Kidney capillary endothelial cell (primary cell): ENCODE data around the gene SLC17A2.

Source experiments
- DNase-seq: peaks from one replicate; pipeline ENCODE4 v3.0.0-alpha.2; 2018; ENCODE audit warnings: low spot score

The SLC17A2 gene

DNA sequence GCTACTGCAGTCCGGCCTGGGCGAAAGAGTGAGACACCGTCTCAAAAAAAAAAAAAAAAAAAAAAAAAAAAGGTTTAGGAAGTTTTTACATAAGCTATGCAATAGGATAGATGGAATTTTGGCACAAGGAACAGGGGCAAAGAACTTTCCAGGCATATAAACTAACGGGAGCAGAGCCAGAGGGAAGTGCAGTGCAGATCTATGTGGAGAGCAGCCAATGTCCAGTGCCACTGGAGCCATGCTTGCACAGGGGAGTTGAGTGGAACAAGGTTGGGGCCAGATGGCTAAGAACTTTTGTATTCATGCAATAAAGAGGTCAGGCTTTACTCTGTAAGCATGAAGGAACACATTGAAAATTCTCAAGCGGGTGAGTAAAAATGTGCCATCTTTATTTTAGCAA lies 10.8 kb downstream of the SLC17A2 start:
- no peak for DNase-seq

- no peak for DNase-seq
These were observed 12.3 kb downstream of the SLC17A2 start for GRCh38 chr6:25918083-25918683.

DNA sequence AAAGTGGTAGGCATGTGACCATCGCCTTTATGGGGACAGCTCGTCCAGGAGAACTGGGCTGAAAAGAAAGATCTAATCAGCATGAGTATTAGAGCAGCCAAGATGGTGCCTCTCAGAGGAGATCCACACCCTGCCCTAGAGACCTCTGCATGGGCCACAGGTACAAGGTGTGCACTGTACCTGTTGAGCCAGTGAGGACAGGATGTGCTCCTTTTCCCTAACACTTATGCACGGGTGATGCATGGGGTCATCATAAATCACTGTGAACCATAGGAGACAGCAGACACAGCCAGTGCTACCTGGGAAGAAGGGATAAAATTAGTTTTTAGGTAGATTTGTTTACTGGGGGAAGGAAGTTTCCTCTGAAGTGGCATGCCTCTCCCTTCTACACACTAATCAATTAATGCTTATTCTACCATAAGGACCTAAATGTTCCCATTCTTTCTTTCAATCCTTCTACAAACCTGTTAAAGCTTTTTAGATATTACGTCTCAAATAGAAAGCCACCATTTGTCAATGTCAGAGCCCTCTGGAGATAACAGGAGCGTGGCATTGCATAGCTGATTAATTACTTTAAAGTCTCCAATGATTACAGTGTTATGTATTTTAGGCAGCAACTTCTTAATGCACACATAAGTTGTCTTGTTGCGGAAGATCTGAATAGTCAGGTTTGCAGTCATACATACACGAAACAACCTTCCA lies 13.6 kb downstream of the SLC17A2 start:
- DNase-seq, result no peak

DNA sequence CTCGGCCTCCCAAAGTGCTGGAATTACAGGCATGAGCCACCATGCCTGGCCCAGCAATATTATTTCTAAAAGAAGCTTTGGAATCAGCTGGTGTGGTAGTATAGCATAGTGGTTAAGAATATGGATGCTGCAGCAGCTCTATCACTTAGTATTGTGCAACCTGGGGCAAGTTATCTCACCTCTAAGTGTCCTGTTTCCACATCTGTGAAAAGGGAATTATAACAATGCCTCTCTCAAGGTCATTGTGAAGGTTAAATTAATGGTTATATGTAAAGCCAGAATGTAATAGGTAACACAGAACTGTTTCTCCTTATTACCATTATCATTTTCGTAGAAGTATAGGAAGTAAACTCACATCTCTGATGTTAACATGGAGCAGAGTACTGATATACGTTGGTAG lies 14.2 kb downstream of the SLC17A2 start:
- DNase-seq, result no peak

- no peak for DNase-seq
These were observed 16.8 kb downstream of the SLC17A2 start for GRCh38 chr6:25913741-25914140.

GRCh38 chr6:25911351-25911750 lies 19.1 kb downstream of the SLC17A2 start:
- DNase-seq, result no peak

DNA sequence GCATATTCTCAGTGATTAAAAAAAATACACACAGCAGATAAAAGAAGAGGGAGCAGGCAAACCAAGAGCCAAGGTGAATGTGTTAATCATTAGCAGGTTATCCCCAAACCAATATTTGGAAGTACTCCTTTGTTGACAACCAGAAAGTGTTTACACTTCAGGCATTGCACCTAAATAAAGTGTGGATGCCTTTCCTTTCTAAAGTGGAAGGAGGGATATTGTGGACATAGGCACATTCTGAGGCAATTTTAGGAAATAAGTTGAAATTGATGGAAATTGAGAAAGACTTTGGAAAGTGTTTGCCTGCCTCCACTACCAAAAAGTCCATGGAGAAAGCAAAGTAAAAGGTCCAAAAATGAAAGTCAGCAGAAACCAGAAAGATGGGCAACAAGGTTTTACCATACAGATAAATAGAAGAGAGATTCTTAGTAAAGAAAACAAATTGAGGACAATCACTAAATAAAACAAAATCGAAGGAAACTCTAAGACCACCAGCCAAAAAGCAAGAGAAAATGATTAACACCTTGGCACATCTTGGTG lies 22.9 kb downstream of the SLC17A2 start:
- DNase-seq, result no peak

DNA sequence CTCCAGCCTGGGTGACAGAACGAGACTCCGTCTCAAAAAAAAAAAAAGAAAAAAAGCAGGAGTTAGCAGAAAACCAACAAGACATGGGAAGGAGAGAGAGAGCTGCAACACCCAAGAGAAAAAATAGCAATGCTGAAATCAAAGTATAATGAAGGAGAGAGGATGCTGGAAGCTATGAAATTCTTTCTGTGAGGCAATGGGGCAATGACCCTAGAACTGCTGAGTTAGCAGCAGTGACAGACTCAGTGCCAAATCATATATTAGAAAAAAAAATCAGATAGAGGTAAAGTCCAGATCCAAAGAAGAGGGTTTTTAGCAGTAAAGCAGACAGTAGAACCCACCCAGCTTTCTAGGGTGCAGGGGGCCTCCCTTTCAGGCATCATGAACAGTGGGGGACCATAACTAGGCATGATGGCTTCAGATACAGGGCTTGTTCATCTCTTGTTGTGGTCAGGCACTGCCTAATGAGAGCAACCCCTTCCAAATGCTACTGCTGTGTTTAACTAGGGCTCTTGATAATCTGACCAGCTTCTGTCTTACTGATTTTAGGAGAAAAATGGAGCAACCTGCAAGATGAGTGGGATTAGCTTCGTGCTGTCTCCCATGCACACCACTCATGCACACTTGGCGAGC lies 26.9 kb downstream of the SLC17A2 start:
- no peak for DNase-seq

- no peak for DNase-seq
These were observed 28.4 kb downstream of the SLC17A2 start for GRCh38 chr6:25902071-25902470.

DNA sequence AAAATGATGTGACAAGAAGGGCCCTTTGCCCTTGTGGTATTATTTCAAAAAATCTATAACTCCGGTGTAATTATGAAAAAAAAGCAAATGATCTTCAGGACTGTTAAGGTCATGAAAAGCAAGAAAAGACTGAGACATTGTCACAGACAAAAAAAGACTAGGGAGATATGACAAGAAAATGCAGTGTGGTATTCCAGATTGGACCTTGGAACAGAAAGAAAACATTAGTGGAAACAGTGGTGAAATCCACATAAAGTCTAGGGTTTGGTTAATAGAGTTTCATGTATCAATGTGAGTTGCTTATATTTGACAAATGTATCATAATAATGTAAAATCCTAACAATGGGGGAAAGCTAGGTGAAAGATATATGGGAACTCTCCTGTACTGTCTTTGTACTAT lies 29.6 kb downstream of the SLC17A2 start:
- DNase-seq, result no peak

DNA sequence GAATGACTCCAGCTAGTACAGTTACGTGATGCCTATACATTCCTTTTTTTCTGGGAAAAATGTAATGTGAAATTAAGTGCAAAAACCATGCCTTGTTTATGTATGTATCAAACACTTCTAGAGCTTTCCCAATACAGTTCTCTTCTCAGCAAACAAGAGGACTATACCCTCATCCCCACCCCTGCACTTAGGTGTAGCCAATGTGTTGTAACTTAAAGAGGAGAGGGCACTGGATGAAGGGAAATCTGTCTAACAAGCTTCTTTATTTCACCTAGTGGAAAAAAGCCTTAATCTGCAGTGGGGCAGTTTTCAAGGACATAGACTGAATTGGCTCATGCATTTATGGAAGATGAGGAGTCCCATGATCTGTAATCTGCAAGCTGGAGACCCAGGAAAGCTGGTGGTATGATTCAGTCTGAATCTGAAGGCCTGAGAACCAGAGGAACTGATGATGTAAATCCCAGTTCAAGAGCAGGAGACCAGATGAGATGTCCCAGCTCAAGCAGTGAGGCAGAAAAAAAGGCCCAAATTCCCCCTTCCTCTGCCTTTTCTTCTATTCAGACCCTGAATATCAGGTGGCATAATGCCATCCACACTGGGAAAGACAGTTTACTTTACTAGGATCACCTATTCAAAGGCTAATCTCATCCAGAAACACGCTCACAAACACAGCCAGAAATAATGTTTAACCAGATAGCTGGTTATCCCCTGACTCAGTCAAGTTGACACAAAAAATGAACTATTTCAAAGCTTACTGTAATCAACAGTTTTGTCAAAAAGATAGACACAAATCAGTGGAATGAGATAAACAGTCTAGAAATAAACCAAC lies 30.7 kb downstream of the SLC17A2 start:
- DNase-seq, result no peak

- DNase-seq, result no peak
These were observed 31.4 kb downstream of the SLC17A2 start for GRCh38 chr6:25899123-25899522.

GRCh38 chr6:25898289-25898977 lies 32.1 kb downstream of the SLC17A2 start:
- no peak for DNase-seq

DNA sequence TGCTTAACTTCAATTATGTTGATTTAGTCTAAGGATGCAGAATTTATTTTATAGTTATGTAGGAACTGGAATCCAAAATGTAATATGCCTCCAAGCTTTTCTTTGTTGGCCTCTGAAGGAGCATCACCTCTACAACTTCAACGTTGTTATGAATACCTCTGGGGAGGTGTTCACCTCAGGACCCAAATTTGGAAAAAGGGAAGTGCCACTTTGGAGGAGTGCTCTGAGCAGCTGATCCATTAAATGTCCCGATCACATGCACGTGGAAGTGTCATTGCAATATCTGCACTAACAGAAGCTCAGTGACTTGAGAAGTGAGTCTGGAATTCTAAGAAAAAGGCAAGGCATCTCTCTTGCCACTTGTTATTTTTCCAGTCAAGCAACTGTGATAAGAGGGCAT lies 34.2 kb downstream of the SLC17A2 start:
- DNase-seq, result no peak

DNA sequence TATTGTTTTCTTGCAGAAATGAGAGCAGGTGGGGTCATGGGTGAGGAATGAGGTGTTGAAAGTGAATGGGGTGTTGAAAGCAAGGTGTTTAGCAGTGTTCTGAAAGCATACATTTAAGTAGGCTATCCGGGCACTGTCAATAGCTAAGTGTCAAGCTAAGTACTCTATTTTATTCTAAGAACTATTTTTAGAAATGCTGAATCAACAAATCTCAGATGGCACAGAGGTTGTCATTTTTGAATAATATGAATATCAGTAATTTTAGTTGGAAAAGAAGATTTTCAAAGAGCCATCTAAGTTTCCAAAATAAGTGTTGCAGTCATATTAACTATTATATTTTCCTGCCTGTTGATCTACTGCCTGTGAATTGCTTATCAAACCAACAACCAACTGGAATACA lies 34.7 kb downstream of the SLC17A2 start:
- DNase-seq, result no peak

- no peak for DNase-seq
These were observed 36.7 kb downstream of the SLC17A2 start for GRCh38 chr6:25893778-25894177.

GRCh38 chr6:25892877-25893276 lies 37.6 kb downstream of the SLC17A2 start:
- no peak for DNase-seq

DNA sequence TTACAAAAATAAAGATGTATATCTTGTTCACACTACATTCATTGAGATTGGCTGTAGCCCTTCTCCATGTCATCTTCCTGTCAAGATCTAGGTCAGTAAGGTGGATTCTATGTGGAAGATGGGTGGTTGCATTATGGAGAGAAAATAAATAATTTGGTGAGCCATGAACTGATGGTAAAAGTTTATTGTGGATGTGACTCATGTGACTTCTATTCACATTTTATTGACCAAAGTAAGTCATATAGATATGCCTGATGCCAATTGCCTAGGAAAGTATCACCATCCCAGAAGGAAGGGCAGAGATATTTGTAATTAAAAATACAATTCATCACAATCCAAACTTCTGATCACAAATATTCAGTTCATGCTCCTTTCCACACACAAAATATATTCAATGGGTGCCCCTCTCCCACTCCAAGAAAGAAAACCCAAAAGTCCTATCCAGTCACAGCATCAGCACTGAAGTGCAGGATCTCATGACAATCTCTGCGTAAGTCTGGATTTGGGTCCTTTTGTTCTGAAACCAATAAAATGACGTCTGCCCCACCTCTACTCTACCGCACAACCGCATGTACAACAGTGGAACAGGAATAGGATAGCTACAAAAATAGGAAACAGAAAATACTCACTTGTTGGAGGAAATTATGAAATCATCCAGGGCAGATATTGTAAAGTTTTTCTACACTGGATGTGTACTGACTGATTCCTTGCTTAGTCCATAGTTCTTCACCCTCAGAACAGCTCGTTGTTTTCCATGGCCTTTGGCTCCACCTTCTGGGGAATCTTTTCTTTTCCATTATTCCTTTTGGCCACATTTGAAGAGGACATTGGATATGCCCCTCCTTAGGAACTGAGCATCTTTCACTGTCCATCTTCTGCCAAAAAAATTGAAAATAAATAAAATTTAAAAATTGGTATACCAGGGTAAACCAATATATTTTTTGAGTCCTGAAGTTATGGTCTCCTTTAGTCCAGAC lies 40.3 kb downstream of the SLC17A2 start:
- peak; percentile 26 for DNase-seq

DNA sequence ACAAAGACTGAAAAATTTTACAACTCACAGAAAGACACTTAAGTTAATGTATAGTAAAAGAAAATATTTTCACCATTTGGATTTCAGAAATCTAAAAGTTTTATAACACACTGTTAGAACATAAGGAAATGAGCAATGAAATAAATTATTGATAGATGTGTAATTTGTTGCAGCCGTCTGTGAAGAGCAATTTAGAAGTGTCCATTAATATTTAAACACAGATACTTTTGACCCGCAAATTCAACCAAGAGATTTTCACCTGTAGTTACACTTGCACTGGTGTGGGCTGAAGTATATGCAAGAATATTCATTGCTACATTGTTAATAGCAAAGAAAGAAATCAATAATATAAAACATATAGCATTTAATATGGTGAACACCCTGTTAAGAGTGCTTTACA lies 41.9 kb downstream of the SLC17A2 start:
- no peak for DNase-seq

- DNase-seq, result no peak
These were observed 44.4 kb downstream of the SLC17A2 start for GRCh38 chr6:25886066-25886465.

DNA sequence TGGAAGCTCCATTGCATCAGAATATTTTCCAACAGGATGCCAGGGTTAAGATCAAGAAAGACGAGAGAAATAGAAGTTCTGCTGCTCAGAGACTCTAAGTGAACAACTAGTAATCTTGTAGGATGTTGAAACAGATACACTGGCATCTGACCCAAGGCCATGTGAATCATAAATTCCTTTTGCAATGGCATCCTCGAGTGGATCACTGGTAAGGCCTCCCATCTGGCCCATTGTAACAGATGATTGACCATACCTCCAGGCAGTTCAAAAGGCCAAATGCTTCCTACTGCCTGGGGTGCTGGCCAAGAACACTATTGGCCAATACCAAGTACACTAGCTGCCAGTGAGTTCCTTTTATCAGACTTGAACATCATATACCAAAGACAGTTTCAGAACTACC lies 46.5 kb downstream of the SLC17A2 start:
- no peak for DNase-seq
